Measurements from ENCODE around the gene RNF220. TPM values are rescaled to one million over a fixed set of nuclear protein-coding genes. Genes with fewer than 3 reads are reported as not detected.

The RNF220 gene
- total and polyA plus RNA-seq, 2 of the 13 experiments (the other 11 are each of a cell fraction or from before 2014, with no cell fraction given) = 48.2 to 72.1 TPM

GRCh38 chr1:44662683-44663030 lies 257.6 kb downstream of the RNF220 start:
- Histone ChIP-seq H3K4me3 (replicated peaks in 1 of 3; ENCODE audit: insufficient read depth in 1 of 3, low read depth in 2 of 3, low read length in 3 of 3) (no peak overlapping the region), H3K4me2 (ENCODE audit: low read depth, low read length) (peak overlapping the region; percentile 38), H3K9me3 (ENCODE audit: low read length) (no peaks in the 10 kb centered on the region), H3K4me1 (ENCODE audit: insufficient read depth, low read length) (peaks cover 52% of the 10 kb centered on the region), H2AFZ (ENCODE audit: low read length) (no peak overlapping the region), H3K9ac (ENCODE audit: insufficient read depth, low read depth, low read length) (0 out of 2 replicates have a peak overlapping the region, but pooled peaks have one; percentile 6), H3K27ac (ENCODE audit: extremely low read length, insufficient read depth, low read length) (peak overlapping the region; percentile 59), H3K27me3 (ENCODE audit: control insufficient read depth in 1 of 2, insufficient read depth in 2 of 2, low read length in 2 of 2) (no peaks in the 10 kb centered on the region), H3K79me2 (ENCODE audit: insufficient read depth, low read length) (peaks cover under 1% of the 10 kb centered on the region), H3K36me3 (replicated peaks in 1 of 2; ENCODE audit: control insufficient read depth in 1 of 2, insufficient read depth in 2 of 2, low read length in 2 of 2) (peaks cover 0 to 7% of the 10 kb centered on the region in 2 experiments; a peak in 1 of 5 replicates), H4K20me1 (ENCODE audit: insufficient read depth, low read length) (no peaks in the 10 kb centered on the region)
- in situ Hi-C loops (cut with HindIII; ENCODE audit: extremely low pct_ligation_motif_present, low pct_unique_long_range_greater_than_20kb) = no loop called here
- ATAC-seq (peak; percentile 54), DNase-seq (ENCODE audit: low spot score) (no peak), FAIRE-seq (no peak)
- ChIA-PET CTCF (ENCODE audit: low intra/inter-chr PET ratio, low total read pairs) (no interaction called here), POLR2A (interaction anchor here (1.1 to 2.5 kb wide), 4 partner anchors 9 to 59 kb away, joined by 3 to 7 read pairs (median 4); partner anchors contain the start of genes ARMH1 and TMEM53)
- intact Hi-C loops (cut with micrococcal nuclease; ENCODE audit: unreplicated experiment) = no loop called here
- no TSS peak for BruUV-seq (replicated peaks)
- WGBS (ENCODE audit: low lambda C conversion rate) = 60% methylated on average over 4 of the region's 5 CpGs
- TF ChIP-seq NFE2L2 (IDR thresholded peaks at IDR 0.05; ENCODE audit: low read length) (no peak), ZNF678 (CRISPR knock-in tag; IDR thresholded peaks at IDR 0.05) (no peak), AHR (CRISPR knock-in tag; IDR thresholded peaks at IDR 0.05) (no peak), NFKB2 (CRISPR knock-in tag; IDR thresholded peaks at IDR 0.05; ENCODE audit: borderline replicate concordance) (no peak), SOX6 (IDR thresholded peaks at IDR 0.05) (no peak), SOX6 (CRISPR knock-in tag; IDR thresholded peaks at IDR 0.05) (no peak), ZNF549 (CRISPR knock-in tag; IDR thresholded peaks at IDR 0.05) (no peak), GRHL1 (CRISPR knock-in tag; conservative IDR thresholded peaks at IDR 0.05) (no peak), SIN3B (IDR thresholded peaks at IDR 0.05; ENCODE audit: low read length) (no peak), SRSF1 (optimal IDR thresholded peaks at IDR 0.05; ENCODE audit: low read depth, low read length) (no peak), SP5 (CRISPR knock-in tag; IDR thresholded peaks at IDR 0.05; ENCODE audit: borderline replicate concordance, low read depth) (peak; percentile 78; the same call in 1 of the 2 replicates), ATF4 (CRISPR knock-in tag; IDR thresholded peaks at IDR 0.05) (no peak), ZBTB40 (IDR thresholded peaks at IDR 0.05) (no peak), ZBTB40 (CRISPR knock-in tag; IDR thresholded peaks at IDR 0.05) (no peak), CREM (IDR thresholded peaks at IDR 0.05) (no peak), CREM (CRISPR knock-in tag; IDR thresholded peaks at IDR 0.05) (no peak)
